H1 (cell line): ENCODE data around the gene ADGRL2. TPM values are rescaled to one million over a fixed set of nuclear protein-coding genes. Genes with fewer than 3 reads are reported as not detected.

Experiments used
- CTCF ChIA-PET: fragments of 300-600 bp; sonication (Branson Sonifier 250); formaldehyde crosslinking; loops from one replicate; lab custom pipeline; 2021; ENCODE audit not compliant: partially characterized antibody; lab: Charles Lee
- POLR2A ChIA-PET: fragments of 300-600 bp; sonication (Branson Sonifier 250); formaldehyde crosslinking; loops from one replicate; lab custom pipeline; 2021; ENCODE audit warnings: inconsistent platforms; ENCODE audit not compliant: partially characterized antibody; lab: Charles Lee
- DNase-seq, 2 experiments: peaks; one replicate each; pipeline versions ENCODE4 v3.0.0 to v3.0.0-alpha.2; 2010 to 2022; ENCODE audit warnings: low spot score in 2 of 2, low read depth in 1 of 2, mixed read lengths in 1 of 2
- FAIRE-seq: peaks from 2 replicates; lab custom pipeline; 2011; peaks lifted over from hg19 to GRCh38; lab: Jason Lieb, UNC
- H2AFZ ChIP-seq: 2 replicates; pipeline ENCODE4 v1.8.1; 2012; ENCODE audit warnings: low read length, inconsistent platforms
- H2AK5ac ChIP-seq: 2 replicates; pipeline ENCODE4 v1.6.1; 2013; ENCODE audit warnings: low read depth, low read length
- H2BK120ac ChIP-seq: replicated peaks from 2 replicates; pipeline ENCODE3; 2013; ENCODE audit warnings: low read depth, low read length, inconsistent platforms
- H2BK12ac ChIP-seq: 2 replicates; pipeline ENCODE4 v1.6.1; 2013; ENCODE audit warnings: low read depth, low read length
- H2BK15ac ChIP-seq: 2 replicates; pipeline ENCODE4 v1.6.1; 2013; ENCODE audit warnings: low read length
- H2BK20ac ChIP-seq: 2 replicates; pipeline ENCODE4 v1.6.1; 2013; ENCODE audit warnings: low read length
- H2BK5ac ChIP-seq: 2 replicates; pipeline ENCODE4 v1.6.1; 2013; ENCODE audit warnings: low read depth, low read length
- H3K14ac ChIP-seq: 2 replicates; pipeline ENCODE4 v1.6.1; 2013; ENCODE audit warnings: inconsistent platforms; ENCODE audit not compliant: insufficient read length
- H3K18ac ChIP-seq: 2 replicates; pipeline ENCODE4 v1.6.1; 2013; ENCODE audit warnings: low read length; ENCODE audit errors: extremely low read depth
- H3K23ac ChIP-seq: 2 replicates; pipeline ENCODE4 v1.6.1; 2013; ENCODE audit warnings: inconsistent platforms; ENCODE audit not compliant: insufficient read length
- H3K23me2 ChIP-seq: 2 replicates; pipeline ENCODE4 v1.6.1; 2013; ENCODE audit warnings: low read depth, low read length
- H3K27ac ChIP-seq: 2 replicates; pipeline ENCODE4 v1.6.1; 2011; ENCODE audit warnings: low read depth, low read length, inconsistent platforms
- H3K27me3 ChIP-seq, 4 experiments: replicated peaks in 1 of 4; 1 replicate in 1 of 4; 2 replicates in 3 of 4; pipeline versions ENCODE4 v1.6.1 to v1.8.1; 2011 to 2013; ENCODE audit warnings: low read length in 3 of 4, mild to moderate bottlenecking in 3 of 4, inconsistent platforms in 2 of 4, mixed read lengths in 2 of 4, moderate library complexity in 1 of 4; ENCODE audit not compliant: control insufficient read depth in 3 of 4, insufficient read depth in 3 of 4; ENCODE audit errors: extremely low read depth in 1 of 4
- H3K36me3 ChIP-seq, 4 experiments: 2 replicates each; pipeline versions ENCODE4 v1.6.1 to v1.8.1; 2011 to 2013; ENCODE audit warnings: mild to moderate bottlenecking in 4 of 4, low read length in 3 of 4, moderate library complexity in 2 of 4, control low read depth in 1 of 4, inconsistent platforms in 1 of 4; ENCODE audit not compliant: insufficient read depth in 4 of 4, control insufficient read depth in 2 of 4
- H3K4ac ChIP-seq: replicated peaks from 2 replicates; pipeline ENCODE3; 2013; ENCODE audit warnings: low read length, low read depth, mixed read lengths, inconsistent platforms; ENCODE audit not compliant: insufficient read length
- H3K4me1 ChIP-seq, 4 experiments: replicated peaks in 1 of 4; 1 replicate in 1 of 4; 2 replicates in 3 of 4; pipeline versions ENCODE4 v1.6.1 to v1.8.1; 2011 to 2013; ENCODE audit warnings: low read length in 3 of 4, inconsistent platforms in 2 of 4, mixed read lengths in 1 of 4; ENCODE audit not compliant: insufficient read depth in 4 of 4, control insufficient read depth in 3 of 4
- H3K4me2 ChIP-seq, 2 experiments: 2 replicates each; pipeline versions ENCODE4 v1.6.1 to v1.8.1; 2011 to 2013; ENCODE audit warnings: low read depth in 2 of 2, low read length in 2 of 2, control low read depth in 1 of 2, inconsistent platforms in 1 of 2, mild to moderate bottlenecking in 1 of 2; ENCODE audit not compliant: insufficient read depth in 1 of 2
- H3K4me3 ChIP-seq, 4 experiments: fragments of 200-600, 300-600 bp in 1 of 4; sonication (generic), shearing (Covaris generic), sonication (Bioruptor Twin) in 1 of 4; 2 replicates each; pipeline versions ENCODE4 v1.5.1 to v1.8.1; 2011 to 2016; ENCODE audit warnings: low read length in 4 of 4, low read depth in 3 of 4, control low read depth in 2 of 4, inconsistent platforms in 2 of 4, mild to moderate bottlenecking in 2 of 4, mixed read lengths in 1 of 4, moderate library complexity in 1 of 4; ENCODE audit not compliant: insufficient read depth in 2 of 4; ENCODE audit errors: extremely low read depth in 1 of 4
- H3K56ac ChIP-seq: replicated peaks from 2 replicates; pipeline ENCODE3; 2013; ENCODE audit warnings: low read depth, mild to moderate bottlenecking, mixed read lengths, low read length, inconsistent platforms; ENCODE audit not compliant: insufficient read length
- H3K79me1 ChIP-seq: 2 replicates; pipeline ENCODE4 v1.6.1; 2013; ENCODE audit warnings: low read depth, low read length, control low read depth
- H3K79me2 ChIP-seq, 2 experiments: 2 replicates each; pipeline versions ENCODE4 v1.6.1 to v1.8.1; 2012 to 2013; ENCODE audit warnings: low read length in 2 of 2, mild to moderate bottlenecking in 2 of 2, inconsistent platforms in 1 of 2; ENCODE audit not compliant: insufficient read depth in 2 of 2, control insufficient read depth in 1 of 2
- H3K9ac ChIP-seq, 4 experiments: replicated peaks in 1 of 4; 1 replicate in 1 of 4; 2 replicates in 3 of 4; pipeline versions ENCODE4 v1.6.1 to v1.8.1; 2011 to 2013; ENCODE audit warnings: low read depth in 3 of 4, low read length in 3 of 4, control low read depth in 2 of 4, mild to moderate bottlenecking in 2 of 4, moderate library complexity in 2 of 4, inconsistent platforms in 1 of 4; ENCODE audit errors: extremely low read depth in 1 of 4
- H3K9me3 ChIP-seq, 2 experiments: 2 replicates each; pipeline versions ENCODE4 v1.6.1 to v1.8.1; 2012 to 2013; ENCODE audit warnings: mild to moderate bottlenecking in 2 of 2, moderate library complexity in 2 of 2, control low read depth in 1 of 2, inconsistent platforms in 1 of 2, low read depth in 1 of 2, low read length in 1 of 2, mixed read lengths in 1 of 2; ENCODE audit not compliant: insufficient read depth in 2 of 2
- H4K20me1 ChIP-seq, 2 experiments: replicated peaks in 1 of 2; 2 replicates each; pipeline versions ENCODE3 to v1.8.1; 2011 to 2013; ENCODE audit warnings: inconsistent platforms in 2 of 2, low read length in 2 of 2, mild to moderate bottlenecking in 1 of 2; ENCODE audit not compliant: insufficient read depth in 2 of 2, control insufficient read depth in 1 of 2
- H4K5ac ChIP-seq: 2 replicates; pipeline ENCODE4 v1.6.1; 2013; ENCODE audit warnings: low read length, low read depth, mixed read lengths, inconsistent platforms; ENCODE audit not compliant: insufficient read length
- H4K8ac ChIP-seq: 2 replicates; pipeline ENCODE4 v1.8.0; 2013; ENCODE audit warnings: mild to moderate bottlenecking, moderate library complexity, low read length, inconsistent platforms; ENCODE audit not compliant: insufficient read depth; ENCODE audit errors: extremely low read depth
- H4K91ac ChIP-seq: replicated peaks from 2 replicates; pipeline ENCODE3; 2013; ENCODE audit warnings: low read length, mixed read lengths, inconsistent platforms; ENCODE audit not compliant: insufficient read length
- ASH2L ChIP-seq: fragments of 200-600, 300-600 bp; sonication (generic); IDR thresholded peaks from one replicate; pipeline ENCODE4 v1.7.1; 2017; ENCODE audit warnings: low read length
- CREB1 ChIP-seq: IDR thresholded peaks from 2 replicates; pipeline ENCODE4 v1.6.1; 2012; ENCODE audit warnings: inconsistent platforms
- EGR1 ChIP-seq: IDR thresholded peaks from 2 replicates; pipeline ENCODE4 v1.6.1; 2011; ENCODE audit warnings: low read depth, low read length, borderline replicate concordance
- MAFK ChIP-seq: IDR thresholded peaks from 2 replicates; pipeline ENCODE4 v1.6.1; 2012; ENCODE audit warnings: low read depth, mild to moderate bottlenecking, improper control_type of control experiment, low read length
- POLR2A ChIP-seq, 2 experiments: IDR thresholded peaks; 1 replicate in 1 of 2; 2 replicates in 1 of 2; pipeline ENCODE4 v1.6.1; 2011; ENCODE audit warnings: low read depth in 2 of 2, low read length in 2 of 2, mild to moderate bottlenecking in 2 of 2; ENCODE audit errors: control extremely low read depth in 1 of 2
- SP1 ChIP-seq: IDR thresholded peaks from 2 replicates; pipeline ENCODE4 v1.6.1; 2011; ENCODE audit warnings: low read depth, low read length
- TEAD4 ChIP-seq: IDR thresholded peaks from 2 replicates; pipeline ENCODE4 v1.6.1; 2012; ENCODE audit warnings: low read depth, low read length, inconsistent platforms, mixed read lengths
- WGBS, 2 experiments: shearing (Covaris generic) in 1 of 2; methylation state at CpG; one replicate each; pipeline versions ENCODE4 v1.1.6 to v1.1.7; 2013 to 2015; ENCODE audit warnings: low lambda C conversion rate in 2 of 2, mixed read lengths in 2 of 2, inconsistent platforms in 1 of 2, low coverage in 1 of 2, missing lambda C conversion rate in 1 of 2; ENCODE audit not compliant: insufficient replicate concordance in 2 of 2, insufficient coverage in 1 of 2, insufficient read length in 1 of 2; ENCODE audit errors: extremely low coverage in 1 of 2, missing lambda C conversion rate in 1 of 2; 5-methylcytosine and 5-hydroxymethylcytosine counted together
- polyA plus RNA-seq, 7 experiments: library from polyadenylated mRNA; depleted of rRNA in 3 of 7; stranded (reverse) in 5 of 7; unstranded in 2 of 7; fragments of >200 nt in 5 of 7; fragments of 200-250 nt in 2 of 7; gene quantifications; 1 replicate in 5 of 7; 2 replicates in 1 of 7; 4 replicates in 1 of 7; pipeline versions ENCODE4 v1.2.1 to v1.2.3, GENCODE V29; 2011 to 2013; ENCODE audit warnings: missing spikeins in 2 of 7, mixed read lengths in 2 of 7
- total RNA-seq: library from RNA; stranded (reverse); fragmentation: NEBNext Ultra II Directional; extraction: Animal tissue kit (Norgen Biotek cat#: 25700); gene quantifications from 2 replicates; pipeline ENCODE4 v1.2.1, GENCODE V29; 2021
- TF ChIP-seq, protein P1 (sequence below), 3 experiments: IDR thresholded peaks; 1 replicate in 2 of 3; 2 replicates in 1 of 3; pipeline versions ENCODE4 v1.5.1 to v1.6.1; 2011; ENCODE audit warnings: low read length in 3 of 3, mild to moderate bottlenecking in 3 of 3, inconsistent platforms in 2 of 3, low read depth in 1 of 3, moderate library complexity in 1 of 3; ENCODE audit not compliant: insufficient read depth in 1 of 3; ENCODE audit errors: control extremely low read depth in 1 of 3
- TF ChIP-seq, protein P2 (sequence below): IDR thresholded peaks from 2 replicates; pipeline ENCODE4 v1.6.1; 2012; ENCODE audit warnings: inconsistent platforms

Gene ADGRL2
- total and polyA plus RNA-seq, 2 of the 8 experiments (the other 6 are each of a cell fraction or from before 2014, with no cell fraction given): 113 to 124 TPM

DNA sequence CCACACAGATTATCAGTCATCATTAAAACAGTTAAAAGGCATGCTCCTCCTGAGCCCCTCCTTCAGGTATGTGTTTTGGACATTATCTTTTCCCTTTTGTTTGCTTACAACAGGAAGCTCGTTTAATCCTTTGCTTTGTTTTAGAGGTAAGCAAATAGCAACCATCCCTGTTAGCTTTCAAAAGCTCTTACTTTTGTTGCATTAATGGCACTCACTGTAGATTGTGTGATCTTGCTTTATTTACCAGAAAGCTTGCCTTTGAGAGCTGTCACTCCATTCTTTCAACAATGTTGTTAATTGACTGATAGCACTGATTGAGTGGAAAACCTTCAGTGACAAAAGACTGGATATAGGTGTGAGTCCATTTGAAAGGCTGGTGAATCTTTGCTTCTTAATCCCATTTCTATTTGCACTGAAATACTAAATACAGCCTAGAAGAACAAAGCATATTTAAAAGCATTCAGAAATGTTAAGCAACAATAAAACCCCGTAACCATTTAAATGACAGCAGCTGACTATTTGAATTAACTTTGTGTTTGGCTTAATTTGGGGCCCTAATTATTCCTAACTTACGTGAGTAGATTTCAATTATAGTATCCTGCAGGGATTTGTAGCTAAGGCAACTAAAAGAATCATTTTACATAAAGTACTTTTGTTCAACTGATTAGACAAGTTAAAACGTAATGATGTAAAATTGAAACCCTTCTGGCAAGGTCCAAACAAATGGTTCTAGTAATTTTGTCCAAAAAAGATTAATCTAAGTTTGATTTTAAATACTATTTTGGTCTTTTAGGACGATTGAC lies 48.3 kb downstream of the ADGRL2 start:
- ChIA-PET CTCF (interaction anchor here (1.4 kb wide), 1 partner anchor 37 kb away, joined by 3 read pairs; no protein-coding TSS in a partner anchor), POLR2A (interaction anchor here (0.7 to 1.4 kb wide), 3 partner anchors 17 to 48 kb away, joined by 3 to 5 read pairs (median 3); partner anchors contain the start of gene ADGRL2)
- H3K36me3 ChIP-seq: peaks cover 0 to 22% (median 2%) of the 10 kb centered on the region in 4 experiments; a peak in 4 of 8 replicates
- WGBS, 2 experiments: 66% methylated on average over 5 of the region's 5 CpGs; no CpG with 5 or more reads in 1 of the 2 experiments
- no peak overlapping the region for H3K23ac ChIP-seq
- H3K4me3 ChIP-seq: no peak overlapping the region; a peak in 1 of 8 replicates
- H3K27me3 ChIP-seq: no peaks in the 10 kb centered on the region
- H3K4ac ChIP-seq: no peak overlapping the region
- H2BK5ac ChIP-seq: no peak overlapping the region
- FAIRE-seq (peak; percentile 78), DNase-seq (no peak)
- H3K4me2 ChIP-seq: no peak overlapping the region
- H4K5ac ChIP-seq: no peak overlapping the region
- no peak overlapping the region for H4K91ac ChIP-seq
- H3K14ac ChIP-seq: no peak overlapping the region
- no peak overlapping the region for H2BK120ac ChIP-seq
- H2BK15ac ChIP-seq: no peak overlapping the region
- peaks cover 0 to 99% of the 10 kb centered on the region in 2 experiments; a peak in 3 of 4 replicates for H3K79me2 ChIP-seq
- H3K4me1 ChIP-seq: peaks cover 0 to 12% (median 6%) of the 10 kb centered on the region in 4 experiments; a peak in 4 of 7 replicates
- no peak overlapping the region for H3K9ac ChIP-seq
- H3K56ac ChIP-seq: no peak overlapping the region
- no peak overlapping the region for H3K27ac ChIP-seq
- H2BK12ac ChIP-seq: no peak overlapping the region
- H2BK20ac ChIP-seq: no peak overlapping the region
- H3K9me3 ChIP-seq: no peaks in the 10 kb centered on the region
- no peaks in the 10 kb centered on the region; the same call in 1 of the 2 replicates for H3K79me1 ChIP-seq
- H2AFZ ChIP-seq: no peak overlapping the region
- H4K20me1 ChIP-seq: peaks cover under 1 to 6% of the 10 kb centered on the region in 2 experiments
- H3K18ac ChIP-seq: no peak overlapping the region
- no peaks in the 10 kb centered on the region; the same call in 1 of the 2 replicates for H3K23me2 ChIP-seq
- no peak overlapping the region for H2AK5ac ChIP-seq
- H4K8ac ChIP-seq: no peak overlapping the region
- TF ChIP-seq, protein P1, sequence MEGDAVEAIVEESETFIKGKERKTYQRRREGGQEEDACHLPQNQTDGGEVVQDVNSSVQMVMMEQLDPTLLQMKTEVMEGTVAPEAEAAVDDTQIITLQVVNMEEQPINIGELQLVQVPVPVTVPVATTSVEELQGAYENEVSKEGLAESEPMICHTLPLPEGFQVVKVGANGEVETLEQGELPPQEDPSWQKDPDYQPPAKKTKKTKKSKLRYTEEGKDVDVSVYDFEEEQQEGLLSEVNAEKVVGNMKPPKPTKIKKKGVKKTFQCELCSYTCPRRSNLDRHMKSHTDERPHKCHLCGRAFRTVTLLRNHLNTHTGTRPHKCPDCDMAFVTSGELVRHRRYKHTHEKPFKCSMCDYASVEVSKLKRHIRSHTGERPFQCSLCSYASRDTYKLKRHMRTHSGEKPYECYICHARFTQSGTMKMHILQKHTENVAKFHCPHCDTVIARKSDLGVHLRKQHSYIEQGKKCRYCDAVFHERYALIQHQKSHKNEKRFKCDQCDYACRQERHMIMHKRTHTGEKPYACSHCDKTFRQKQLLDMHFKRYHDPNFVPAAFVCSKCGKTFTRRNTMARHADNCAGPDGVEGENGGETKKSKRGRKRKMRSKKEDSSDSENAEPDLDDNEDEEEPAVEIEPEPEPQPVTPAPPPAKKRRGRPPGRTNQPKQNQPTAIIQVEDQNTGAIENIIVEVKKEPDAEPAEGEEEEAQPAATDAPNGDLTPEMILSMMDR (IDR thresholded peaks at IDR 0.05; ENCODE audit: control extremely low read depth in 1 of 3, insufficient read depth in 1 of 3, low read depth in 1 of 3, low read length in 3 of 3): no peak
- TF ChIP-seq EGR1 (no peak), TEAD4 (no peak), ASH2L (no peak), MAFK (no peak), SP1 (no peak), POLR2A (IDR thresholded peaks at IDR 0.05; ENCODE audit: control extremely low read depth in 1 of 2, low read depth in 2 of 2, low read length in 2 of 2) (no peak), CREB1 (no peak)
- TF ChIP-seq, protein P2, sequence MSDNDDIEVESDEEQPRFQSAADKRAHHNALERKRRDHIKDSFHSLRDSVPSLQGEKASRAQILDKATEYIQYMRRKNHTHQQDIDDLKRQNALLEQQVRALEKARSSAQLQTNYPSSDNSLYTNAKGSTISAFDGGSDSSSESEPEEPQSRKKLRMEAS: no peak
